Uterus (tissue), 2 donors: Measurements from ENCODE around the gene CHST11.

Experiments
- CTCF ChIP-seq, 4 experiments: fragments of 200-600 bp in 2 of 4; fragments of 450-650 bp in 2 of 4; sonication (generic) in 2 of 4; IDR thresholded peaks; one replicate each; pipeline ENCODE4 v1.5.1; 2016 to 2019; ENCODE audit warnings: antibody characterized with exemption in 4 of 4, mild to moderate bottlenecking in 2 of 4, moderate library complexity in 1 of 4
- POLR2A ChIP-seq, 2 donors: fragments of 450-650 bp; IDR thresholded peaks; one replicate each; pipeline ENCODE4 v1.6.1; 2016; ENCODE audit warnings: antibody characterized with exemption in 2 of 2, mild to moderate bottlenecking in 1 of 2, moderate library complexity in 1 of 2

GRCh38 chr12:104568935-104569334, 112.2 kb downstream of the CHST11 start:
- no peak for TF ChIP-seq CTCF (IDR thresholded peaks at IDR 0.05)
- no peak for TF ChIP-seq POLR2A (IDR thresholded peaks at IDR 0.05)
